ENCODE results near the gene ALG3.

GRCh38 chr3:184241141-184241446 is 7.7 kb downstream of the ALG3 start:
- TF ChIP-seq CTCF (conservative IDR thresholded peaks at IDR 0.05) (no peak), ZFX (IDR thresholded peaks at IDR 0.05) (no peak)

Measured in C4-2B (cell line).